Esophagus muscularis mucosa (tissue), 4 donors: ENCODE data around the gene GLCE. TPM values are rescaled to one million over a fixed set of nuclear protein-coding genes. Genes with fewer than 3 reads are reported as not detected.

Source experiments
- DNase-seq: peaks from one replicate; pipeline ENCODE4 v3.0.0-alpha.2; 2017; ENCODE audit errors: extremely low spot score
- H3K27ac ChIP-seq, 4 donors: fragments of 200-600 bp; sonication (generic); replicated peaks in 1 of 4; 1 replicate in 3 of 4; 2 replicates in 1 of 4; pipeline ENCODE4 v1.5.1; 2016 to 2019; ENCODE audit warnings: mild to moderate bottlenecking in 1 of 4
- H3K27me3 ChIP-seq, 4 donors: fragments of 200-600 bp; sonication (generic); one replicate each; pipeline versions ENCODE4 v1.5.1 to v1.6.0; 2016 to 2019
- H3K36me3 ChIP-seq, 4 donors: fragments of 200-600 bp; sonication (generic); one replicate each; pipeline ENCODE4 v1.5.1; 2016 to 2019
- H3K4me1 ChIP-seq, 4 donors: fragments of 200-600 bp; sonication (generic); one replicate each; pipeline ENCODE4 v1.5.1; 2016 to 2019
- H3K4me3 ChIP-seq, 4 donors: fragments of 200-600 bp; sonication (generic); 1 replicate in 2 of 4; 2 replicates in 2 of 4; pipeline ENCODE4 v1.5.1; 2016 to 2019; ENCODE audit warnings: mild to moderate bottlenecking in 4 of 4, moderate library complexity in 1 of 4
- H3K9me3 ChIP-seq, 4 donors: fragments of 200-600 bp; sonication (generic); 1 replicate in 3 of 4; 2 replicates in 1 of 4; pipeline ENCODE4 v1.5.1; 2016 to 2019
- EP300 ChIP-seq: sonication (generic); formaldehyde crosslinking; IDR thresholded peaks from one replicate; pipeline ENCODE4 v1.6.1; 2017; ENCODE audit warnings: antibody characterized with exemption
- POLR2A ChIP-seq: fragments of 450-650 bp; IDR thresholded peaks from one replicate; pipeline ENCODE4 v1.6.1; 2017; ENCODE audit warnings: antibody characterized with exemption, moderate library complexity, mild to moderate bottlenecking, low read depth
- POLR2AphosphoS5 ChIP-seq, 2 donors: sonication (generic); formaldehyde crosslinking; IDR thresholded peaks; one replicate each; pipeline ENCODE4 v1.6.1; 2017; ENCODE audit warnings: antibody characterized with exemption in 2 of 2
- WGBS: methylation state at CpG from one replicate; pipeline ENCODE4 v1.1.5; 2018; 5-methylcytosine and 5-hydroxymethylcytosine counted together
- intact Hi-C: fragments of 100-400 bp; cut with DNase I; formaldehyde crosslinking; loops from one replicate; pipeline ENCODE4 v1.15.1; 2023
- total RNA-seq, 4 donors: library from RNA; depleted of rRNA; stranded (reverse); fragments of >200 nt; gene quantifications; one replicate each; pipeline versions ENCODE4 v1.1.0 to v1.2.1, GENCODE V29; 2016
- TF ChIP-seq, protein P1 (sequence below), 3 experiments: fragments of 200-600 bp in 2 of 3; fragments of 450-650 bp in 1 of 3; sonication (generic) in 2 of 3; IDR thresholded peaks; one replicate each; pipeline ENCODE4 v1.5.1; 2017 to 2019; ENCODE audit warnings: antibody characterized with exemption in 3 of 3, mild to moderate bottlenecking in 2 of 3, moderate library complexity in 1 of 3

Gene GLCE
- total RNA-seq, 4 donors from 2014 or later: 9.6 to 13.2 (median 9.8) TPM

DNA sequence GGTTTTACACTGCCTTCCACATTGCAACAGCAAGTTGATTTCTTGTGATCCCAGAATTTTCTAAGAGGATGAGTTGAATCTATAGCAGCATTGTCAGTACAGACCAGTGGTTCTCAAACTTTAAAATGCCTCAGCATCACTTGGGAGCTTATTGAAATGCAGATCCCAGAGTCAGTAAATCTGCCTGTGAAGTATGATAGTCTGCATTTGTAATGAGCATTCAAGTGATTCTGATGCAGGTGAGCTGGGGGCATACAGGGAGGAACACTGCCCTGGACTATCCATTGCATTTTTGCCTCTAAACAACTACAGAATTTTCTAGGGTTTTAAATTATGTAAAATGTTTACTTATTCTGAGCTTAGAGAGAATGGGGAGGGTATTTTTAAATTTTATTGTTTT lies 110.8 kb downstream of the GLCE start:
- Histone ChIP-seq H3K4me1 (peaks cover 0 to 3% (median 0%) of the 10 kb centered on the region in 4 donors), H3K4me3 (no peak overlapping the region), H3K27ac (no peak overlapping the region), H3K36me3 (peaks cover 0 to 10% (median 7%) of the 10 kb centered on the region in 4 donors), H3K27me3 (no peaks in the 10 kb centered on the region), H3K9me3 (no peaks in the 10 kb centered on the region)
- no peak for TF ChIP-seq EP300
- no peak for TF ChIP-seq POLR2A
- TF ChIP-seq POLR2AphosphoS5 (IDR thresholded peaks at IDR 0.05): no peak
- TF ChIP-seq, protein P1, sequence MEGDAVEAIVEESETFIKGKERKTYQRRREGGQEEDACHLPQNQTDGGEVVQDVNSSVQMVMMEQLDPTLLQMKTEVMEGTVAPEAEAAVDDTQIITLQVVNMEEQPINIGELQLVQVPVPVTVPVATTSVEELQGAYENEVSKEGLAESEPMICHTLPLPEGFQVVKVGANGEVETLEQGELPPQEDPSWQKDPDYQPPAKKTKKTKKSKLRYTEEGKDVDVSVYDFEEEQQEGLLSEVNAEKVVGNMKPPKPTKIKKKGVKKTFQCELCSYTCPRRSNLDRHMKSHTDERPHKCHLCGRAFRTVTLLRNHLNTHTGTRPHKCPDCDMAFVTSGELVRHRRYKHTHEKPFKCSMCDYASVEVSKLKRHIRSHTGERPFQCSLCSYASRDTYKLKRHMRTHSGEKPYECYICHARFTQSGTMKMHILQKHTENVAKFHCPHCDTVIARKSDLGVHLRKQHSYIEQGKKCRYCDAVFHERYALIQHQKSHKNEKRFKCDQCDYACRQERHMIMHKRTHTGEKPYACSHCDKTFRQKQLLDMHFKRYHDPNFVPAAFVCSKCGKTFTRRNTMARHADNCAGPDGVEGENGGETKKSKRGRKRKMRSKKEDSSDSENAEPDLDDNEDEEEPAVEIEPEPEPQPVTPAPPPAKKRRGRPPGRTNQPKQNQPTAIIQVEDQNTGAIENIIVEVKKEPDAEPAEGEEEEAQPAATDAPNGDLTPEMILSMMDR (IDR thresholded peaks at IDR 0.05): no peak
- DNase-seq: no peak
- intact Hi-C loops: no loop called here

DNA sequence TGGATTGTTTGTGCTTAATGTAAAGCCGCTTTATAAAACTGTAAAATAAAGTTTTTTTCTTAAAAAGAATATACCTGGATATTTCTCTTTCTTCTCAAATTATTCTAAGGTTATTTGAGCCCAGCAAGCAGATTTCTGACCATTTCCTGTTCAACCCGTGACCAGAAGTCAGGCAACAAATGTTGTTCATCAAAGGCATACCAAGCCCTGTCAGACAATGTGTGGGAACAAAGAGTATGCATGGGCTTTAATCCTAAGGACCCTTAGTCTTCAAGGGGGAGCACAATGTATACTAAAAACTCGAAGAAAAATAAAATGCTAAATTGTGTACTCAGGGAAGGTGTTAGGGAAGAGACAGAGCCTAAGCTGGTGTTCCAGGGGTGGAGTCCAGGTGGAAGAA lies 111.7 kb downstream of the GLCE start:
- H3K4me1 ChIP-seq: peaks cover 0 to 4% (median 0%) of the 10 kb centered on the region in 4 donors
- no peak overlapping the region for H3K27ac ChIP-seq
- H3K27me3 ChIP-seq: no peaks in the 10 kb centered on the region
- no peak overlapping the region for H3K4me3 ChIP-seq
- H3K36me3 ChIP-seq: peaks cover 0 to 10% (median 7%) of the 10 kb centered on the region in 4 donors
- 62% methylated on average over 3 of the region's 3 CpGs for WGBS
- no peaks in the 10 kb centered on the region for H3K9me3 ChIP-seq
- TF ChIP-seq, protein P1 (IDR thresholded peaks at IDR 0.05): no peak
- TF ChIP-seq POLR2AphosphoS5 (IDR thresholded peaks at IDR 0.05) (no peak), POLR2A (no peak), EP300 (no peak)
- intact Hi-C loops: no loop called here
- DNase-seq: no peak

DNA sequence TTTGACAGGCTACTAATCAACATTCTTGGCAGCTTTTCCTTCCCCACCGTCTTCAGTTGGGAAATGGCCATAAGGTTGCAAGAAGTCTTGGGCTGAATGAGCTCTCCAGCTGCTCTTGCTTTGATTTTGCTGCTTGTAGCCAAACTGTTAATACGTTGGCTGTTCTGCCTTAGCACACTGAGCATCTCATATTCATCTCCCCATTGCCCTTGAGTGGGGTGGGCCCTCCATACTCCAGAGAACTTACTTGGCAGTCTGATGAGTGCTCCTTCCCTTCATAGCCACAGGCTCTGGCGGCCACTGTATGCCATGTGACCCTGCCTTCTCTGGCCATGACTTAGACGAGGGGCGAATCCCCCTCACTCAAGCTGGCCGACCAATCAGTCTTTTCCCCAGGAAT lies 112.5 kb downstream of the GLCE start:
- Histone ChIP-seq H3K4me3 (no peak overlapping the region), H3K4me1 (peaks cover 0 to 4% (median 0%) of the 10 kb centered on the region in 4 donors), H3K27ac (no peak overlapping the region), H3K36me3 (peaks cover 0 to 10% (median 7%) of the 10 kb centered on the region in 4 donors), H3K27me3 (no peaks in the 10 kb centered on the region), H3K9me3 (no peaks in the 10 kb centered on the region)
- DNase-seq: no peak
- no peak for TF ChIP-seq EP300
- TF ChIP-seq, protein P1 (IDR thresholded peaks at IDR 0.05): no peak
- no peak for TF ChIP-seq POLR2A
- TF ChIP-seq POLR2AphosphoS5 (IDR thresholded peaks at IDR 0.05): no peak
- intact Hi-C loops: no loop called here
- 83% methylated on average over 6 of the region's 6 CpGs for WGBS

DNA sequence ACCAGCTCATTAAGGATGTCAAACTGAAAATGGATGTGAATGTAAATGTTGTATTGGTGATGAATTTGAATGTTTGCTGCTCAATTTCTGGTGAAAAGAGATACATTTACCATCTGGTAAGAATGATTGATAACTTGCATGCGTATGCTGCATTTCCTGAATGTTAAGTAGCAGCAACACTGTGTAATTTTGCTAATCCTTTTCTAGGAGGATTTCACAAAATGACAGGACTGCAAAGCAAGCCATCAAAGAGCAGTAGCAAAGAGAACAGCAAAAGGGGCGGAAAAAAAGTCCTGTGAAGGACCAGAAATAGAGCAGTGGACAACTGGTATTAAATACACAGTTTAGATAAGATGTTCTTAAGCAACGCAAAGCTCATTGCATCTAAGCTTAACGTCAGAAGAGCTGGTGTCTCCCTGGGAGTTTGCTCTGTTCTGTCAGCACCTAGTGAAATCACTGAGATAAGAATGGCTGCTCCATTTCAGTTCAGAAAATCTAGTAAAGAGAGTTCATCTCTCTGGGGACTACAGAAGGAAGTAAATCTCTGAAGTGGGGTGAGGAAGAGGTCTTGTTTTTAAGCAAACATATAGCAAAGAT lies 114.7 kb downstream of the GLCE start:
- 52% methylated on average over 4 of the region's 4 CpGs for WGBS
- no peak overlapping the region for H3K4me3 ChIP-seq
- DNase-seq: no peak
- no peaks in the 10 kb centered on the region for H3K27me3 ChIP-seq
- H3K27ac ChIP-seq: no peak overlapping the region
- TF ChIP-seq POLR2AphosphoS5 (IDR thresholded peaks at IDR 0.05) (no peak), EP300 (no peak)
- no peaks in the 10 kb centered on the region for H3K36me3 ChIP-seq
- H3K9me3 ChIP-seq: no peaks in the 10 kb centered on the region
- intact Hi-C loops: no loop called here
- peaks cover 0 to 4% (median 0%) of the 10 kb centered on the region in 4 donors for H3K4me1 ChIP-seq

DNA sequence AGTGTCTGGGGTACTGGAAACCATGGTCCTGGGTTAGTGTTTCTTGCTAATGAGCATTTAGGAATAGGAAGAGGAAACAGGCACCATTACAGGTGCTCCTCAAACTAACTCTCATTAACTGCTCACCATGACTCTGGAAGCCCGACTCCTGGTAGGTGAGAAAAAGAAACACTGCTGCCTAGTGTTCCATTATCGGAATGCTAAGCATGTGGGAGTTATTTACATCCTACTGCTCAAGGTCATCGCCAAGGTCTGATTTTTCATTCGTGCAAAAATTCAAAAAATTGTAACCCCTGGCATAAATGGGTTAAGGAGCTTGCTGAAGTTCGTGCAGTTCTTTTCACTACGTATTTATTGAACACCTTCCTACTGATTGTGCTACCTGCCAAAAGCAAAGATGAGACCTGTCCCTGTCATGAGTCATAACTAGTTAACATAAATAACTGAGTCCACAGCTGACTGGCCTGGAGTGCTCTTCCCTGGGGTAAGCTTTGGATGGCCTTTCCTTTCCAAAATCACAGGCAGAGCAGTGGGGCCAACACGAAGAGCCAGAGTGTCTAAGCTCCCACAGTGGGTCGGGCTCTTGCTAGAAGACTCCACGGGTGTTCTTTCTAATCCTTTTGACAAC lies 115.6 kb downstream of the GLCE start:
- no peak for DNase-seq
- Histone ChIP-seq H3K4me3 (no peak overlapping the region), H3K36me3 (no peaks in the 10 kb centered on the region), H3K9me3 (no peaks in the 10 kb centered on the region), H3K4me1 (peaks cover 0 to 4% (median 0%) of the 10 kb centered on the region in 4 donors), H3K27me3 (no peaks in the 10 kb centered on the region), H3K27ac (no peak overlapping the region)
- 63% methylated on average over 9 of the region's 9 CpGs for WGBS
- TF ChIP-seq, protein P1 (IDR thresholded peaks at IDR 0.05): no peak
- TF ChIP-seq POLR2AphosphoS5 (IDR thresholded peaks at IDR 0.05) (no peak), EP300 (no peak), POLR2A (no peak)
- intact Hi-C loops: no loop called here
